HEK293 (cell line): ENCODE results near the gene MEX3A.
A peak's percentile ranks its signal among the peaks of the same experiment; 100 is the strongest.

Source experiments
- CTCF ChIA-PET: fragments of 350-600 bp; formaldehyde crosslinking; extraction: SDS; loops from one replicate; lab custom pipeline; 2021; ENCODE audit warnings: antibody characterized with exemption; lab: Yijun Ruan, JAX
- POLR2A ChIA-PET: fragments of 300-600 bp; formaldehyde crosslinking; extraction: SDS; loops from one replicate; lab custom pipeline; 2020; ENCODE audit warnings: antibody characterized with exemption, inconsistent platforms; lab: Yijun Ruan, JAX
- H3K27ac ChIP-seq: fragments of 200-500 bp; sonication (Bioruptor generic); 2 replicates; pipeline ENCODE4 v1.5.1; 2014; ENCODE audit warnings: low read depth, low read length, control low read depth, inconsistent platforms; ENCODE audit errors: extremely low read depth
- H3K36me3 ChIP-seq, 2 experiments: fragments of 200-500 bp in 1 of 2; sonication (Bioruptor generic) in 1 of 2; 1 replicate in 1 of 2; 2 replicates in 1 of 2; pipeline ENCODE4 v1.5.1; 2014 to 2017; ENCODE audit warnings: inconsistent platforms in 2 of 2, low read length in 2 of 2; ENCODE audit not compliant: control insufficient read depth in 2 of 2, insufficient read depth in 1 of 2
- H3K4me1 ChIP-seq: fragments of 200-500 bp; sonication (Bioruptor generic); 2 replicates; pipeline ENCODE4 v1.5.1; 2014; ENCODE audit warnings: mild to moderate bottlenecking, low read length, inconsistent platforms; ENCODE audit not compliant: control insufficient read depth, insufficient read depth
- H3K4me3 ChIP-seq: 2 replicates; pipeline ENCODE4 v1.5.1; 2011; ENCODE audit warnings: low read depth, mild to moderate bottlenecking, control low read depth, low read length, moderate library complexity
- H3K9me3 ChIP-seq: fragments of 200-500 bp; sonication (Bioruptor generic); 2 replicates; pipeline ENCODE4 v1.5.1; 2014; ENCODE audit warnings: low read depth, low read length, inconsistent platforms; ENCODE audit not compliant: control insufficient read depth, insufficient read depth
- GLIS2 ChIP-seq: fragments of 450-650 bp; formaldehyde crosslinking; IDR thresholded peaks from 2 replicates; pipeline ENCODE4 v1.5.1; 2016; ENCODE audit warnings: missing biosample characterization, missing genetic modification characterization
- PATZ1 ChIP-seq: fragments of 450-650 bp; formaldehyde crosslinking; IDR thresholded peaks from 2 replicates; pipeline ENCODE4 v1.5.1; 2016; ENCODE audit warnings: missing biosample characterization, missing genetic modification characterization
- ZNF341 ChIP-seq: fragments of 450-650 bp; formaldehyde crosslinking; IDR thresholded peaks from 2 replicates; pipeline ENCODE4; 2016; ENCODE audit warnings: low read depth, missing biosample characterization, missing genetic modification characterization
- ZNF513 ChIP-seq: fragments of 450-650 bp; IDR thresholded peaks from 2 replicates; pipeline ENCODE4 v1.5.1; 2018; ENCODE audit warnings: missing biosample characterization, missing genetic modification characterization
- TF ChIP-seq, protein P1 (sequence below): fragments of 450-650 bp; formaldehyde crosslinking; IDR thresholded peaks from 2 replicates; pipeline ENCODE4 v1.5.1; 2016; ENCODE audit warnings: missing biosample characterization, missing genetic modification characterization
- TF ChIP-seq, protein P2 (sequence below): fragments of 450-650 bp; formaldehyde crosslinking; IDR thresholded peaks from 2 replicates; pipeline ENCODE4 v1.5.1; 2016; ENCODE audit warnings: missing biosample characterization, missing genetic modification characterization
- TF ChIP-seq, protein P3 (sequence below): fragments of 450-650 bp; IDR thresholded peaks from 2 replicates; pipeline ENCODE4 v1.5.1; 2018; ENCODE audit warnings: missing biosample characterization, mild to moderate bottlenecking, missing genetic modification characterization

MEX3A gene

GRCh38 chr1:156112276-156113137 lies 30.2 kb upstream of the MEX3A start:
- no peaks in the 10 kb centered on the region; a peak in 1 of 3 replicates for H3K36me3 ChIP-seq
- peaks cover 4% of the 10 kb centered on the region for H3K4me1 ChIP-seq
- ChIA-PET CTCF (interaction anchor here (0.6 to 25.6 kb wide), 6 partner anchors 13 to 207 kb away, joined by 3 to 1029 read pairs (median 8); no protein-coding TSS in a partner anchor), POLR2A (interaction anchor here (1.3 to 5.5 kb wide), 4 partner anchors 10 to 100 kb away, joined by 3 to 63 read pairs (median 32); partner anchors contain the start of genes PMF1 and SLC25A44)
- H3K27ac ChIP-seq = no peak overlapping the region
- no peak overlapping the region for H3K4me3 ChIP-seq
- no peaks in the 10 kb centered on the region for H3K9me3 ChIP-seq
- TF ChIP-seq PATZ1 (tag by site-specific recombination) = peak; percentile 18; the same call in 1 of the 2 replicates
- peak; percentile 92 for TF ChIP-seq ZNF341 (tag by site-specific recombination)
- TF ChIP-seq, protein P1, sequence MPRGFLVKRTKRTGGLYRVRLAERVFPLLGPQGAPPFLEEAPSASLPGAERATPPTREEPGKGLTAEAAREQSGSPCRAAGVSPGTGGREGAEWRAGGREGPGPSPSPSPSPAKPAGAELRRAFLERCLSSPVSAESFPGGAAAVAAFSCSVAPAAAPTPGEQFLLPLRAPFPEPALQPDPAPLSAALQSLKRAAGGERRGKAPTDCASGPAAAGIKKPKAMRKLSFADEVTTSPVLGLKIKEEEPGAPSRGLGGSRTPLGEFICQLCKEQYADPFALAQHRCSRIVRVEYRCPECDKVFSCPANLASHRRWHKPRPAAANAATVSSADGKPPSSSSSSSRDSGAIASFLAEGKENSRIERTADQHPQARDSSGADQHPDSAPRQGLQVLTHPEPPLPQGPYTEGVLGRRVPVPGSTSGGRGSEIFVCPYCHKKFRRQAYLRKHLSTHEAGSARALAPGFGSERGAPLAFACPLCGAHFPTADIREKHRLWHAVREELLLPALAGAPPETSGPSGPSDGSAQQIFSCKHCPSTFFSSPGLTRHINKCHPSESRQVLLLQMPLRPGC = no peak
- TF ChIP-seq GLIS2 (tag by site-specific recombination) = no peak

DNA sequence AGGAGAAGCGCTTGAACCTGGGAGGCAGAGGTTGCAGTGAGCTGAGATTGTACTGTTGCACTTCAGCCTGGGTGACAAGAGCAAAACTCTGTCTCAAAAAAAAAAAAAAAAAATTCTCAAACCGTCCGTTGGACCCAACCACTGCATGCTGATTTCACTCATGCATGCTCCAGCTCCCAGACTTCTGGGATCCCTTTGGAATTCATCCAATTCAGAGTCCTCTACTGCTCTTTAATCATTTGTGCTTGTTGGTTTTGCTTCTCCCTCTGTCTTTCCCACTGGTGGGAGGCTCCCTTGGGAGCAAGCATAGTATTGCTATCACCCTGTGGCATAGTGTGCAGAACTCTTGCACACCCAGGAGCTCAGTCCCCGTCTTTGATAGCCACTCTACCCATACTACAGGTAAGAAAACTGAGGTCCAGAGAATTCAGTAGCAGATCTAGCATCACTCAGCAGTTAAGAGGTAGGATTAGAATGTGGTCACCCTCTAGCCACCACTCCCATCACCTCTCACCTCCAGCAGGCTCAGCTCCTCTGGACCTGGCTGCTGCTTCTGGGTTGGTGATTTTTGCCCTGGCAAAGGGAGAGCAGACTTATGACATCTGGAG lies 29.2 kb upstream of the MEX3A start:
- TF ChIP-seq, protein P2, sequence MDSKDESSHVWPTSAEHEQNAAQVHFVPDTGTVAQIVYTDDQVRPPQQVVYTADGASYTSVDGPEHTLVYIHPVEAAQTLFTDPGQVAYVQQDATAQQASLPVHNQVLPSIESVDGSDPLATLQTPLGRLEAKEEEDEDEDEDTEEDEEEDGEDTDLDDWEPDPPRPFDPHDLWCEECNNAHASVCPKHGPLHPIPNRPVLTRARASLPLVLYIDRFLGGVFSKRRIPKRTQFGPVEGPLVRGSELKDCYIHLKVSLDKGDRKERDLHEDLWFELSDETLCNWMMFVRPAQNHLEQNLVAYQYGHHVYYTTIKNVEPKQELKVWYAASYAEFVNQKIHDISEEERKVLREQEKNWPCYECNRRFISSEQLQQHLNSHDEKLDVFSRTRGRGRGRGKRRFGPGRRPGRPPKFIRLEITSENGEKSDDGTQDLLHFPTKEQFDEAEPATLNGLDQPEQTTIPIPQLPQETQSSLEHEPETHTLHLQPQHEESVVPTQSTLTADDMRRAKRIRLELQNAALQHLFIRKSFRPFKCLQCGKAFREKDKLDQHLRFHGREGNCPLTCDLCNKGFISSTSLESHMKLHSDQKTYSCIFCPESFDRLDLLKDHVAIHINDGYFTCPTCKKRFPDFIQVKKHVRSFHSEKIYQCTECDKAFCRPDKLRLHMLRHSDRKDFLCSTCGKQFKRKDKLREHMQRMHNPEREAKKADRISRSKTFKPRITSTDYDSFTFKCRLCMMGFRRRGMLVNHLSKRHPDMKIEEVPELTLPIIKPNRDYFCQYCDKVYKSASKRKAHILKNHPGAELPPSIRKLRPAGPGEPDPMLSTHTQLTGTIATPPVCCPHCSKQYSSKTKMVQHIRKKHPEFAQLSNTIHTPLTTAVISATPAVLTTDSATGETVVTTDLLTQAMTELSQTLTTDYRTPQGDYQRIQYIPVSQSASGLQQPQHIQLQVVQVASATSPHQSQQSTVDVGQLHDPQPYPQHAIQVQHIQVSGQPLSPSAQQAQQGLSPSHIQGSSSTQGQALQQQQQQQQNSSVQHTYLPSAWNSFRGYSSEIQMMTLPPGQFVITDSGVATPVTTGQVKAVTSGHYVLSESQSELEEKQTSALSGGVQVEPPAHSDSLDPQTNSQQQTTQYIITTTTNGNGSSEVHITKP (tag by site-specific recombination) = peak; percentile 47
- TF ChIP-seq ZNF513 (tag by site-specific recombination) = no peak
- TF ChIP-seq, protein P3, sequence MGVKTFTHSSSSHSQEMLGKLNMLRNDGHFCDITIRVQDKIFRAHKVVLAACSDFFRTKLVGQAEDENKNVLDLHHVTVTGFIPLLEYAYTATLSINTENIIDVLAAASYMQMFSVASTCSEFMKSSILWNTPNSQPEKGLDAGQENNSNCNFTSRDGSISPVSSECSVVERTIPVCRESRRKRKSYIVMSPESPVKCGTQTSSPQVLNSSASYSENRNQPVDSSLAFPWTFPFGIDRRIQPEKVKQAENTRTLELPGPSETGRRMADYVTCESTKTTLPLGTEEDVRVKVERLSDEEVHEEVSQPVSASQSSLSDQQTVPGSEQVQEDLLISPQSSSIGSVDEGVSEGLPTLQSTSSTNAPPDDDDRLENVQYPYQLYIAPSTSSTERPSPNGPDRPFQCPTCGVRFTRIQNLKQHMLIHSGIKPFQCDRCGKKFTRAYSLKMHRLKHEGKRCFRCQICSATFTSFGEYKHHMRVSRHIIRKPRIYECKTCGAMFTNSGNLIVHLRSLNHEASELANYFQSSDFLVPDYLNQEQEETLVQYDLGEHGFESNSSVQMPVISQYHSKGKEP = peak; percentile 71
- TF ChIP-seq, all 188 proteins: peak for 2
- H3K4me3 ChIP-seq = no peak overlapping the region
- no peaks in the 10 kb centered on the region for H3K36me3 ChIP-seq
- no peak overlapping the region for H3K27ac ChIP-seq
- CTCF ChIA-PET = interaction anchor here (1.5 to 25.6 kb wide), 4 partner anchors 12 to 18 kb away, joined by 6 to 1029 read pairs (median 28); no protein-coding TSS in a partner anchor
- POLR2A ChIA-PET = interaction anchor here (0.7 to 5.5 kb wide), 4 partner anchors 9 to 101 kb away, joined by 3 to 63 read pairs (median 4); partner anchors contain the start of gene PMF1
- H3K4me1 ChIP-seq = peaks cover 4% of the 10 kb centered on the region
- H3K9me3 ChIP-seq = no peaks in the 10 kb centered on the region
